ENCODE data around the gene CNGA3.

CNGA3 gene

GRCh38 chr2:98445177-98445682, 99.0 kb downstream of the CNGA3 start:
- FAIRE-seq: no peak

- no peak for FAIRE-seq
Observed at GRCh38 chr2:98445683-98446581, 99.7 kb downstream of the CNGA3 start.

DNA sequence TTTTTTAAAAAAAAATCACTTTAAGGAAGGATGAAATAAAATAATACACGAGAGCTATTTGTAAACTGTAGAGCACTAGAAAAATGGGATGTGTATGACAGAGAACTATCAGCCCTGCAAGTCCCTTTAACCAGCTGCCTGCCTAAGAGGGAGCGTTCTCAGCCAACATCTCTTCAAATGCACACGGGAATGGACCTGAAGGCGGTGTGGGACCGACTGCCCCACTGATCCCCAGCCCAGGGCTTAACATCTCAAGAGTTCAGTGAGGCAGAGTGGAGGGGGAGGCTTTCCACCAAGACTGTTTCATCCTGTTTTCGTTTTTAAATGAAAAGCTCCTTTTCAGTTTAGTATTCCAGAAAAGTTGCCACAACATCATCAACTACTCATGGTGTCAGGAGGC, 100.6 kb downstream of the CNGA3 start:
- FAIRE-seq: no peak

Measured in islet of Langerhans (tissue), 1 donor.